Stimulated activated CD4-positive, alpha-beta T cell treated with anti-CD3 and anti-CD28 coated beads, Interleukin-12 subunit alpha, Interleukin-12 subunit beta, amount 100 ng/mL, for 4 hours (primary cell): Measurements from ENCODE around the gene PLEKHM1.
"Not testable (repeated sequence)": the region's sequence is repeated elsewhere in the genome, so short reads cannot be mapped to it uniquely, and the experiment has no call there.

Source experiments
- DNase-seq: peaks from one replicate; pipeline ENCODE4 v3.0.0-alpha.2; 2020

Gene PLEKHM1

DNA sequence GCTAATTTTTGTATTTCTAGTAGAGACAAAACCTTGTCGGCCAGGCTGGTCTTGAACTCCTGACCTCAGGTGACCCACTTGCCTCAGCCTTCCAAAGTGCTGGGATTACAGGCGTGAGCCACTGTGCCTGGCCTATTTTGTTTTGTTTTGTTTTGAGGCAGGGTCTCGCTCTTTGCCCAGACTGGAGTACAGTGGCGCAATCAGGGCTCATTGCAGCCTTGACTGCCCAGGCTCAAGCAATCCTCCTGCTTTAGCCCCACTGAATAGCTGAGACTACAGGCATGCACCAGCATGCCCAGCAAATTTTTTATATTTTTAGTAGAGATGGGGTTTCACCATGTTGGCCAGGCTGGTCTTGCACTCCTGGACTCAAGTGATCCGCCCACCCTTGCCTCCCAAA is 30.1 kb downstream of the PLEKHM1 start:
- not testable (repeated sequence) for DNase-seq

- not testable (repeated sequence) for DNase-seq
These were observed 36.2 kb downstream of the PLEKHM1 start for GRCh38 chr17:45454341-45454740.

- DNase-seq = not testable (repeated sequence)
These were observed 36.8 kb downstream of the PLEKHM1 start for GRCh38 chr17:45453731-45454130.

- DNase-seq = not testable (repeated sequence)
These were observed 37.3 kb downstream of the PLEKHM1 start for GRCh38 chr17:45453225-45453534.

DNA sequence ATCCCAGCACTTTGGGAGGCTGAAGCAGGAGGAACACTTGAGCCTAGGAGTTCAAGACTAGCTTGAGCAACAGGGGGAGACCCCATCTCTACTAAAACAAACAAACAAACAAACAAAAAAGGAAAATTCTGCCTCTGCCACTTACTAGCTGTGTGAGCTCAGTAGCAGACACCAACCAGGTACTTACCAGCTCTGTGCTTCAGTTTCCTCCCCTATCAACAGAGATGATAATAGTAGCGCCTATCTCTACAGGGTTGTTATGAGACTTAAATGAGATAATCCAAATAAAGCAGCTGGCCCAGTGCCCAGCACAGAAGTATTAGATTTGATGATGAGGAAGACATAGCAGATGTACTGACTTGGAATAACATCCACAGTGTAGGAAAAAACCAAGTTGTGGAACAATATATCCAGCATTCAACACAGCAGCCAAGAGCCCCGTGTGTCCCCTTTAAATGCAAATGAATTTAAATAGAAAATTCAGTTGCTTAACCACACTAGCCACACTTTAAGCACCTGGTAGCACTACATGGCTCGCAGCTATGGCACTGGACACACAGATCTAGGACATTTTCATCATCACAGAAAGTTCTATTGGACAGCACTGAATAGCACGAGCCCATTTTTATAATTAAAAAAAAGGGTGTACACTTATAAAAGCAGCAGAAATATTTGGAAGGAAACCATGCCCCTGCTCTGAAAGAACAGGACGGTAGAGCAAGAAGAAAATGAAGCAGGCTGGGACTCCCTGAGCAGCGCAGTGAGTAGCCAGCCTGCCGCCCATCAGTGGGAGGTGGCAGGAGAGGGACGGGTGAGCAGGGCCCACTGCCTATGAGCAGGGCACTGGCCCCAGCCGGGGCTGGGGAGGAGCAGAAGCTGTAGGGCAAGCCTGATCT is 37.9 kb downstream of the PLEKHM1 start:
- not testable (repeated sequence) for DNase-seq

- not testable (repeated sequence) for DNase-seq
These were observed 38.9 kb downstream of the PLEKHM1 start for GRCh38 chr17:45451660-45452059.

DNA sequence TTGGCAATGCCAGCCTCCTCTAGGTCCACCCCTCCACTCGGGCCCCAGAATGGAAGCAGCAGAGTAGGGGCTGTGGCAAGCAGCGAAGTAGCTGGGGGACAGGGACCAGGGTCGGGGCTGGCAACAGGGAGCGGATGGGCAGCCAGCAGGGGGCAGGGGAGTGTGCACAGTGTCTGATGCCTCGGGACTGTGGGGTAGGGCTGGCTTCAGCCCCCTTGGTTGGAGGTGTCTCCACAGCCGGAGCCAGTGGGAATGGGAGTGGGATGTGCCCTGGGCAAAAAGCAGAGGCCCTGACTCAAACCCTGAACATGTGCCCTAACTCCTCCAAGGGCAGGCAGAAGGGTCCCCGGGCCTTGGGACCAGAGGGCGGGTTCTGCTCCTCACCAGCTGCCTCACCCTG is 39.4 kb downstream of the PLEKHM1 start:
- DNase-seq = no peak

DNA sequence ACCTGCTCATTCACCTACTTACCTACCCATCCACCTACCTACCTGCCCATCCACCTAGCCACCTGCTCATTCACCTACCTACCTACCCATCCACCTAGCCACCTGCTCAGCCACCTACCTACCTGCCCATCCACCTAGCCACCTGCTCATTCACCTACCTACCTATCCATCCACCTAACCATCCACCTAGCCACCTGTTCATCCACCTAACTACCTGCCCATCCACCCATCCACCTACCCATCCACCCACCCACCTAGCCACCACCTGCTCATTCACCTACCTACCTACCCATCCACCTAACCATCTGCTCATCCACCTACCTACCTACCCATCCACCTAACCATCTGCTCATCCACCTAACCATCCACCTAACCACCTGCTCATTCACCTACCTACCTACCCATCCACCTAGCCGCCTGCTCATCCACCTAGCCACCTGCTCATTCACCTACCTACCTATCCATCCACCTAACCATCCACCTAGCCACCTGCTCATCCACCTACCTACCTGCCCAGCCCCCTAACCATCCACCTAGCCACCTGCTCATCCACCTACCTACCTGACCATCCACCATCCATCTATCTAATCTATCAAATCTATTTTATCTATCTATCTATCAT is 40.7 kb downstream of the PLEKHM1 start:
- DNase-seq = not testable (repeated sequence)

DNA sequence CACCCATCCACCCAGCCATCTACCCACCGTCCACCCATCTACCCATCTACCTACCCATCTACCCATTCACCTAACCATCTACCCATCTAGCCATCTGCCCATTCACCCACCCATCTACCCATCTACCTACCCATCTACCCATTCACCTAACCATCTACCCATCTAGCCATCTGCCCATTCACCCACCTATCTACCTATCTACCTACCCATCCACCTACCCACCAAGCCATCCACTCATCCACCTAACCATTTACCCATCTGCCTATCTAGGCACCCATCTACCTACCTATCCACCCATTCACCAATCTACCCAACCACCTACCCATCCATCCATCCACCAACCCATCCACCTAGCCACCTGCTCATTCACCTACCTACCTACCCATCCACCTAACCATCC is 41.3 kb downstream of the PLEKHM1 start:
- not testable (repeated sequence) for DNase-seq

DNA sequence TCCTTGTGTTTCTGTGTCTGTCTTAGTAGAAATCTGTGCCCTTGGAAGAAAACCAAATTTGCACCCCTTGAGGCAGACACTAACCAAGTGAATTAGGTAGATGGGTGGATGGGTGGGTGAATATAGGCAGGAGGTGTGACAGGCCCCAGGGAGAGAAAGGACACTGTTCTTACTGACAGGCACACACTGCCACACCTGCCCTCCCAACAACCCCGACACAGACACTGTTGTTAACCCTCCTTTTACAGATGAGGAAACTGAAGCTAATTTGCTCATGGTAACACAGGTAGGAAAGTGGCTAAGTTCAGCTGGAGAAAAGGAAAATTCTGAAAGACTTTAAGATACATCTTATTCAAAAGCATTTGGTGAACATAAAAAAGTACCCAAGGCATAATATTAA is 42.0 kb downstream of the PLEKHM1 start:
- DNase-seq = not testable (repeated sequence)

GRCh38 chr17:45448066-45448465 is 42.5 kb downstream of the PLEKHM1 start:
- not testable (repeated sequence) for DNase-seq

DNA sequence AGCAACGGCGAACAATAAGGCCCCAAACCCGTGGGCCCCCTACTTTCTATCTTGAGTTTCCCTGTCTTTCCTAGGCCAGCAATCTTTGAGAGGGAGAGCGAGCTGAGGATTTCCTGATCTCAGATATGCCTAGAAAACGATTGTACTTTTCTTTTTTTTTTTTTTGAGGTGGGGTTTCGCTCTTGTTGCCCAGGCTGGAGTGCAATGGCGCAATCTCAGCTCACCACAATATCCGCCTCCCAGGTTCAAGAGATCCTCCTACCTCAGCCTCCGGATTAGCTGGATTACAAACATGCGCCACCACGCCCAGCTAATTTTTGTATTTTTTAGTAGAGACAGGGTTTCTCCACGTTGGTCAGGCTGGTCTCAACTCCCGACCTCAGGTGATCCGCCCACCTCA is 42.9 kb downstream of the PLEKHM1 start:
- not testable (repeated sequence) for DNase-seq

DNA sequence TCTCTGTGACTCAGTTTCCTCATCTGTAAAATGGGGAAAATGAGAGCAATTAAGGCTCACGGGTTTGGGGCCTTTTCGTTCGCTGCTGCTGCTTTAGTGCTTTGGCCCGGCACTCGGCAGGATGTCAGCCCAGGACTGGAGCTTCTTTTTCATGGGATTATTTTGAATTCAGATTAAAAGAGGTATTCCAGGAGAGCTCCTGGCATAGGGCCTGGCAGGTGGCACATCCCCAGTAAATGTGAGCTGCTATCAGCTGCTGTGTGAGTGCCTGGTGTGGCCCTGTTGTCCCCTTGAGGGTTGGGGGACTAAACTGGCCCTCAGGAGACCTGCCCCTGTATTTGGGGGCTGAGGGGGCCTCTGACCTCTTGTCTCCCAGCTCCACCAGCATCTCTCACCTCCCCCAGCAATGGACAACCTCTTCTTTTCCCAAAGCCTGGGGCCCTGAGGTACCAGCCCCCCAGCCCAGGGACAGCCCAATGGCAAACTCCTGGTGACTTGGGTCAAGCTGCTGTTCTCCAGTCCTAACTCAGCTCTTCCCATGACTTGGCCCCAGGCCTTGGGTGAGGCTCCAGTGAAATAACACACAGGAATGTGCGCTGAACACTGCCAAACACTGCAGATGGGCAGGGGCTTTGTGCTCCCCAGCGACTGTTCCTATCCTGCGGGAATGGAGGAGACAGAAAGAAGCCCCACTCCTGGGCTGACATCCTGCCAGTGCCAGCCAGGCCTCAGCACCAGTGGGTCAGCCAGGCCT is 43.5 kb downstream of the PLEKHM1 start:
- DNase-seq = not testable (repeated sequence)

- not testable (repeated sequence) for DNase-seq
These were observed 44.4 kb downstream of the PLEKHM1 start for GRCh38 chr17:45445901-45446743.

- not testable (repeated sequence) for DNase-seq
These were observed 45.4 kb downstream of the PLEKHM1 start for GRCh38 chr17:45444856-45445820.

DNA sequence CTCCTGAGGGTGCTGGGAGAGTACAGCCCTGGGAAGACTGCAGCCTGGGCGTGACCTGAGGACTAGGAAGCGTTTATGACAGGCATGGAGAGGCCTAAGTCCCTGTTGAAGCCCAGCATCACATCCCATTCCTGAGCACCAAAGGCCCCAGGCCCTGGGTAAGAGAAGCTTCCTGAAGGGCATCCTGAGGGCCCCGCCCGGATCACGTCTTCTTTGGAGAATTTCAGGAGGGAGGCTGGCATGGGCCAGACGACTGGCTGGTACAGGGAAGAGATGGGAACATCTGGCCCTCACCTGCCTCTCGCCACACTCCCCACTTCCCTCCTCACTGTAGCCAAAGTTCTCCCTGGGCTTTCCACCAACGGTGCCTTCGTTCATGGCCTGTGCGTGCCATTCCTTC is 46.2 kb downstream of the PLEKHM1 start:
- not testable (repeated sequence) for DNase-seq

GRCh38 chr17:45443371-45444260 is 46.9 kb downstream of the PLEKHM1 start:
- not testable (repeated sequence) for DNase-seq

DNA sequence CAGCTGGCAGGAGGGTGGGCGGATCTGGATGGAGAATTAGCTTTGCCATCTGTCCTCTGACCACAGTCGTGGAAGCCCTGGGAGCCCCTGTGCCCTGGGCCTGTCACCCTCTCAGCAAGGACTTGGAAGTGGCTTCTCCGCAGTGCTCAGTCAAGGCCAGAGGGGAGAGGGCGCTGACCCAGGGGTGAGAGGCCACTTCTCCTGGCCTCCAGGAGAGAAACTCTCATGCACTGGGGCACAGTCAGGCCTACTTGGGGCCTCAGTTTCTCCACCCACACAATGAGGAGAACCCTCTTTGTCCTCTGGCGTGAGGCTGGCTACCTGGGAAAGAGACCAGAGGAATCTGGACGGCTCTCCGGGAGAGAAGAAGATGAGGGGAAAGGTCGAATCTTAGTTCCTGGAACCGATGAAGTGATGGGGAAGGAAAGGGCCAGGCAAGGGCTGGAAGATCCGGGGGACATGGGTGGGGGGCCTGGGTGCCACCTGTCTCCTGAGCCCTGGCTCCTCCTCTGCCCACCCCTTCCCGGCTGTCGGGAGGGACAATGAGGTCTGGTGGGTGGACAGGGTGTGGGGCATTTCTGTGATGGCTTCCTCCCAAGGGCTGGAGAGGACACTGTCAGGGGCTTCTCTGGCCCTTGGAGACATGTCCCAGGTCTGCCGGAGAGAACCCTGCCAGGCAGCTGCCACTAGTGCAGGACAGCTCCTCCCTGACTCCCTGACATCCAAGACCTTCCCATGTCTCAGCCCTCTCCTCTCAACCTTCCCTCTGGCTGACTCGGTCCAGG is 48.8 kb downstream of the PLEKHM1 start:
- DNase-seq = no peak

GRCh38 chr17:45440839-45441515 is 49.5 kb downstream of the PLEKHM1 start:
- DNase-seq = not testable (repeated sequence)
